Measurements from ENCODE around the gene MLLT6. TPM values are rescaled to one million over a fixed set of nuclear protein-coding genes. Genes with fewer than 3 reads are reported as not detected.

The MLLT6 gene
- total RNA-seq, 1 donor from 2014 or later = 20.9 TPM

- Mint-ChIP-seq H3K27ac (ENCODE audit: unreplicated experiment) (no peak overlapping the region), H3K9me3 (ENCODE audit: unreplicated experiment) (no peaks in the 10 kb centered on the region), H3K27me3 (ENCODE audit: low read depth, unreplicated experiment) (peaks cover 42% of the 10 kb centered on the region), H3K4me1 (ENCODE audit: low read depth, unreplicated experiment) (peaks cover 2% of the 10 kb centered on the region), H3K4me3 (ENCODE audit: unreplicated experiment) (no peak overlapping the region), H3K36me3 (ENCODE audit: low read depth, unreplicated experiment) (peaks cover 2% of the 10 kb centered on the region)
- Histone ChIP-seq H4K20me1 (ENCODE audit: insufficient read depth, low read length) (no peaks in the 10 kb centered on the region), H3K9me3 (ENCODE audit: insufficient read depth, low read depth, low read length) (no peaks in the 10 kb centered on the region), H3K9ac (ENCODE audit: low read length) (no peak overlapping the region), H3K4me1 (ENCODE audit: insufficient read depth, low read length) (no peaks in the 10 kb centered on the region), H3K79me2 (ENCODE audit: insufficient read depth, low read length) (no peaks in the 10 kb centered on the region), H3K4me2 (ENCODE audit: low read length) (no peak overlapping the region), H3K4me3 (ENCODE audit: insufficient read depth, low read depth, low read length) (no peak overlapping the region), H3K36me3 (ENCODE audit: insufficient read depth, low read length) (no peaks in the 10 kb centered on the region), H3K27me3 (ENCODE audit: insufficient read depth, low read length) (no peaks in the 10 kb centered on the region), H2AFZ (ENCODE audit: low read depth, low read length) (no peak overlapping the region), H3K27ac (ENCODE audit: low read depth, low read length) (no peak overlapping the region)
- FAIRE-seq (no peak), DNase-seq (ENCODE audit: low read depth) (peak; percentile 23)
- TF ChIP-seq, protein P1, sequence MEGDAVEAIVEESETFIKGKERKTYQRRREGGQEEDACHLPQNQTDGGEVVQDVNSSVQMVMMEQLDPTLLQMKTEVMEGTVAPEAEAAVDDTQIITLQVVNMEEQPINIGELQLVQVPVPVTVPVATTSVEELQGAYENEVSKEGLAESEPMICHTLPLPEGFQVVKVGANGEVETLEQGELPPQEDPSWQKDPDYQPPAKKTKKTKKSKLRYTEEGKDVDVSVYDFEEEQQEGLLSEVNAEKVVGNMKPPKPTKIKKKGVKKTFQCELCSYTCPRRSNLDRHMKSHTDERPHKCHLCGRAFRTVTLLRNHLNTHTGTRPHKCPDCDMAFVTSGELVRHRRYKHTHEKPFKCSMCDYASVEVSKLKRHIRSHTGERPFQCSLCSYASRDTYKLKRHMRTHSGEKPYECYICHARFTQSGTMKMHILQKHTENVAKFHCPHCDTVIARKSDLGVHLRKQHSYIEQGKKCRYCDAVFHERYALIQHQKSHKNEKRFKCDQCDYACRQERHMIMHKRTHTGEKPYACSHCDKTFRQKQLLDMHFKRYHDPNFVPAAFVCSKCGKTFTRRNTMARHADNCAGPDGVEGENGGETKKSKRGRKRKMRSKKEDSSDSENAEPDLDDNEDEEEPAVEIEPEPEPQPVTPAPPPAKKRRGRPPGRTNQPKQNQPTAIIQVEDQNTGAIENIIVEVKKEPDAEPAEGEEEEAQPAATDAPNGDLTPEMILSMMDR (IDR thresholded peaks at IDR 0.05; ENCODE audit: insufficient read depth, low read depth, low read length) = no peak
- no peak for TF ChIP-seq EZH2 (IDR thresholded peaks at IDR 0.05; ENCODE audit: insufficient read depth, low read length)
These were observed 17.8 kb upstream of the MLLT6 start for GRCh38 chr17:38687286-38687685.

- peaks cover 2% of the 10 kb centered on the region for H3K4me1 Mint-ChIP-seq (ENCODE audit: low read depth, unreplicated experiment)
- TF ChIP-seq EZH2 (IDR thresholded peaks at IDR 0.05; ENCODE audit: insufficient read depth, low read length) = no peak
- TF ChIP-seq, protein P1 (IDR thresholded peaks at IDR 0.05; ENCODE audit: insufficient read depth, low read depth, low read length) = no peak
- FAIRE-seq (no peak), DNase-seq (ENCODE audit: low read depth) (no peak)
- Histone ChIP-seq H3K27ac (ENCODE audit: low read depth, low read length) (no peak overlapping the region), H3K4me3 (ENCODE audit: insufficient read depth, low read depth, low read length) (no peak overlapping the region), H2AFZ (ENCODE audit: low read depth, low read length) (no peak overlapping the region), H3K36me3 (ENCODE audit: insufficient read depth, low read length) (no peaks in the 10 kb centered on the region), H3K4me2 (ENCODE audit: low read length) (no peak overlapping the region), H3K27me3 (ENCODE audit: insufficient read depth, low read length) (no peaks in the 10 kb centered on the region), H3K4me1 (ENCODE audit: insufficient read depth, low read length) (no peaks in the 10 kb centered on the region), H3K79me2 (ENCODE audit: insufficient read depth, low read length) (no peaks in the 10 kb centered on the region), H3K9ac (ENCODE audit: low read length) (no peak overlapping the region), H4K20me1 (ENCODE audit: insufficient read depth, low read length) (no peaks in the 10 kb centered on the region), H3K9me3 (ENCODE audit: insufficient read depth, low read depth, low read length) (no peaks in the 10 kb centered on the region)
- no peak overlapping the region for H3K4me3 Mint-ChIP-seq (ENCODE audit: unreplicated experiment)
- no peaks in the 10 kb centered on the region for H3K9me3 Mint-ChIP-seq (ENCODE audit: unreplicated experiment)
- peaks cover 43% of the 10 kb centered on the region for H3K27me3 Mint-ChIP-seq (ENCODE audit: low read depth, unreplicated experiment)
- no peak overlapping the region for H3K27ac Mint-ChIP-seq (ENCODE audit: unreplicated experiment)
- peaks cover 6% of the 10 kb centered on the region for H3K36me3 Mint-ChIP-seq (ENCODE audit: low read depth, unreplicated experiment)
These were observed 14.7 kb upstream of the MLLT6 start for GRCh38 chr17:38690386-38690785.

DNA sequence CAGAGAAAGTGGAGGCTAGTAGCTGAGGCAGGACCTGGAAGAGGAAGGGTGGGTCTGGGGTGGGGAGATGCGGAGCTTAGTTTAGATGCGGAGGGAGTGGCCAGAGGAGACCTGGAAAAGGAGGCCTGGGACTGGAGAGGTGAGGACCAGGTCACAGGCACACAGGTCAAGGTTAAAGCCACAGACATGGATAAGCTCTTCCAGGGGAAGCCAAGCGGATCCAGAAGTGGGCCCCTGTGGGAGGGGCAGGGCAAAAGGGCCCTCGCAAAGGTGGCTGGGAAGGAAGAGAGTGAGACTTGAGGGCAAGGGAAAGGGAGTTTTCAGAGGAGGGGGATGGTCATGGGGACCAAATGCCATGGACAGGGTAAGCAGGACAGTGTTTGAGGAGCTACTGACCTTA, 13.9 kb upstream of the MLLT6 start:
- DNase-seq (ENCODE audit: low read depth) (no peak), FAIRE-seq (no peak)
- Histone ChIP-seq H3K79me2 (ENCODE audit: insufficient read depth, low read length) (no peaks in the 10 kb centered on the region), H2AFZ (ENCODE audit: low read depth, low read length) (no peak overlapping the region), H3K9ac (ENCODE audit: low read length) (no peak overlapping the region), H3K27ac (ENCODE audit: low read depth, low read length) (no peak overlapping the region), H3K4me3 (ENCODE audit: insufficient read depth, low read depth, low read length) (no peak overlapping the region), H3K4me2 (ENCODE audit: low read length) (no peak overlapping the region), H3K36me3 (ENCODE audit: insufficient read depth, low read length) (no peaks in the 10 kb centered on the region), H3K9me3 (ENCODE audit: insufficient read depth, low read depth, low read length) (no peaks in the 10 kb centered on the region), H3K4me1 (ENCODE audit: insufficient read depth, low read length) (no peaks in the 10 kb centered on the region), H3K27me3 (ENCODE audit: insufficient read depth, low read length) (no peaks in the 10 kb centered on the region), H4K20me1 (ENCODE audit: insufficient read depth, low read length) (no peaks in the 10 kb centered on the region)
- Mint-ChIP-seq H3K9me3 (ENCODE audit: unreplicated experiment) (no peaks in the 10 kb centered on the region), H3K4me3 (ENCODE audit: unreplicated experiment) (no peak overlapping the region), H3K4me1 (ENCODE audit: low read depth, unreplicated experiment) (peaks cover 2% of the 10 kb centered on the region), H3K27ac (ENCODE audit: unreplicated experiment) (no peak overlapping the region), H3K36me3 (ENCODE audit: low read depth, unreplicated experiment) (peaks cover 6% of the 10 kb centered on the region), H3K27me3 (ENCODE audit: low read depth, unreplicated experiment) (peaks cover 35% of the 10 kb centered on the region)
- no peak for TF ChIP-seq EZH2 (IDR thresholded peaks at IDR 0.05; ENCODE audit: insufficient read depth, low read length)
- TF ChIP-seq, protein P1 (IDR thresholded peaks at IDR 0.05; ENCODE audit: insufficient read depth, low read depth, low read length) = no peak

Data from astrocyte (in vitro differentiated cells and primary cell).